HG03175 (cell line): ENCODE data around the gene EPN2.

Source experiments
- ATAC-seq: cut with Tn5 transposase; IDR thresholded peaks from one replicate; pipeline ENCODE4 v1.9.1; 2021; ENCODE audit warnings: mild to moderate bottlenecking, moderate library complexity; ENCODE audit not compliant: unreplicated experiment

EPN2 gene

DNA sequence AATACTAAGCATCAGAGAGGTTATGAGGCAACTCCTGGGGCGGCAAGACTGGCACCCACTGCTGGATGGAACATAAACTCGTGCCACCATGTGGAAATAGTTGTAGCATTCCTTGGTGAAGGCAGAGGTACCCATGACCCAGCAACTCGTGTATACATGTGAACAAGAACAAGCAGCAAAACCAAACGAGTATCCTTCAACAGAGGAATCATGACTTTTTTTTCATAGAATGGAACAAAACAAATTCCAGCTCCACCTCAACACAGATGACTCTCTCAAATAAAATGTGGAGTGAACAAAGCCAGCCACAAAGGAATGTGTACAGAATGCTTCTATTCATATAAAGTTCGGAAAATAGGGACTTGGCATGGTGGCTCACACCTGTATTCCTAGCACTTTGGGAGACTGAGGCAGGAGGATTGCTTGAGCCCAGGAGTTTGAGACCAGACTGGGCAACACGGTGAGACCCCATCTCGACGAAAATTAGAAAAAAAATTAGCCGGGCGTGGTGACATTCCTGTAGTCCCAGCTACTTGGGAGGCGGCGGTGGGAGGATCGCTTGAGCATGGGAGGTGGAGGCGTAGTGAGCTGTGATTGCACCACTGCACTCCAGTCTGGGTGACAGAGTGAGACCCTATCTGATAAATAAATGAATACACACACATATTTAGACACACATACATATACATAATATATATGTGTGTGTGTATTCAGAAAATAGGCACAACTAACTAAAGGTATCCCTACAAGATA, 90.0 kb downstream of the EPN2 start:
- no peak for ATAC-seq

- ATAC-seq, result no peak
Observed at GRCh38 chr17:19328441-19329061, 91.4 kb downstream of the EPN2 start.

DNA sequence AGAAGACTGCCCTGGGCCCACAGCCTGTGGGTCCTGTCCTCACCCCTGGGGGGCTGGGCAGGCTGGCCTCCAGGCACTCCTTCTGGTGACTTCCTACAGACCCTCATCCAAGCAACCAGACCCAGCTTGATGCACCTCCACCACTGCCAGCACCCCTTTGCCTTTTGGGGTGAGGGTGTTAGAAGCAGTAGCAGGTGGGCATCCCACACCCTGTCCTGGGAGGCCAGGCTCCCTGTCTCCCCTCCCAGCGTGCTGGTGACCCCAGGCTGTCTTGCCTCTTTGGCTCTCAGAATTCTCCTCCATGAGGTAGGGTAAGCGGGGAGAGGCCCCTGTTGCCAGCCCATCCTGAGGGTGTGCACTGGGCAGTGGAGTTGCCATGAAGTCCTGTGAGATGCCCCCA, 92.0 kb downstream of the EPN2 start:
- ATAC-seq, result no peak

DNA sequence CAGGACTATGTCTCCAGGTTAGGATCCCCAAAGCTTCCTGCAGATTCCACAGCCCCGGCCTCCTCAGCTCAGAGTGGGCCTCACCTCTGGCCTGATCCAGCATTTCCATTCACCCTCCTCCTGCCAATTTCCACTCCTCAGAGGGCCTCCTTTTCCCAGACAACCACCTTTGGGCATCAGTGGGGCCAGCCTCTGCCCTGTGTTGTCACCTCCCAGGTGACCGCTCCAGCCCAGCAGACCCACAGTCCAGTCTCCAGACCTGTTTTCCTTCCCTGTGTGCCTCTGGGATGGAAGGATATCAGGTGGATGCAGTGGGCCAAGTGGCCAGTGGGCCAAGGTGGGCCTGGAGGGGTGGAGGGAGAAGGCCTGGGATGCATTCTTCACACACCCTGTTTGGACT, 92.7 kb downstream of the EPN2 start:
- ATAC-seq, result no peak

DNA sequence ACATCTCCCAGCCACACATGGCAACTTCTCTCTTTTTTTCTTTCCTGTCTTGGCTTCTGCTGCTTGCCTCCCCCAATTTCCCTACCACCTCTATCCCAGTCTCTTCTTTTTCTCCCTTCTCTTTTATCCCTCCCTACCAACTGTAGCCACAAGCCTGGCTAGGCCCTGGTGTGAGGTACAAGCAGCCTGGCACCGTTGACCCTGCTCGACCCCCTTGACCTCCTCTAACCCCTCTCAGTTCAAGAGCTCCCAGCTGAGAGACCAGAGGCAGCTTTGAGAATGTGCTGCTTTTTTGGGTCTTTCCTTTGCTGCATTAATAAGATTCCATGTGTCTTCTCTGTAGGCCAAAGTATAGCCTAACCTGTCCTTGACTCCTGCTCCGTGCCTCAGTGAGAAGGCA, 93.1 kb downstream of the EPN2 start:
- ATAC-seq, result no peak

DNA sequence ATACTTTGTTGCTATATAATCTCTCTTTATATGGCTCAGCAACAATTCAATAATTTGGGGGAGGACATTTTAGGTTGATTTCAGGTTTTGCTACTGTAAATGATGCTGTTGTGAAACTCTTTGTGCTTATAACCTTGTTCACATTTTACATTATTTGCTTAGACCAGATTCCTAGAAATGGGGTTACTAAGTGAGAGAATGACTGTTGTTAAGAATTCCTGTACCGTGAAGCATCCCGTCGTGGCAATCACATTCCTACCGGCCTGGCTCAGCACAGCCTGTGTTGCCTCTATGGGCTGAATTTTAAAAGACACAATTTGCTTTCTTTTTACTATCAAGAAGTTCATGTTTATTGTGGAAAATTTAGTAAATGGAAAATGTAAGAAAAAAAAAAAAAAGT, 94.0 kb downstream of the EPN2 start:
- ATAC-seq, result no peak

GRCh38 chr17:19331543-19332245, 94.5 kb downstream of the EPN2 start:
- no peak for ATAC-seq

DNA sequence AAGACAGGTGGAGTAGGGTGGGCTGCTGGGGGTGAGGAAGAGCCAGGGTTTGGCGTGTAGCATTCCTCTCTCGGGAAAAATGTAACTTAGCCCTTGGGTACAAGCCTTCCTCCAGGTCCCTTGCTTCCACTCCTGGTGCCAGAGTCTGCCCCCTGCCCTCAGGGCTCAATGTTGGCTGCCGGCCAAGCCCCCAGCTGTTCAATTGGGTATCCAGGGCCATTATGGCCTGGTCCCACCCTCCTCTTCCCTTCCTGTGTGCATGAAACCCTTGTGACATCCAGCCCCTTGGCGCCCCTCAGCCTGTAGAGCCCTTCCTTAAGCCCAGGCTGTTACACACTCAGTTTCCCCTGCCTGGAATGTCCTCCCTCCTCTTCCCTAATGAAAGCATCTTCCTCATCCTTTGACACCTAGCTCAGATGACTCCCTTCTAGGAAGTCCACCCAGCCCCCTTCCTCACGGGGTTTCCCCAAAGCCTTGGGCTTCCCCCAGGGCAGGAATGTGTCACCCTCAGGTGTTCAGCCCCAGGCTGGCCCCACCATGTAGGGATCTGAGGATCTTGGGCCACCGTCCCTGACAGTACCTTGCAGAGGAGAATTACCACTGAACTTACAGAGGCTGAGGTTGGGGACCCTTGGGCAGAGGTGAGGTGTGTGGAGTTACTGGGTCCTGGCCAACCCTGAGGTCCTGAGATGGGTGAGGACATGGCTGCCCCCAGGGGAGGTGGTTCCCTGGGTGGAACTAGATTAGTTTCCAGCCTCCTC, 95.4 kb downstream of the EPN2 start:
- no peak for ATAC-seq

DNA sequence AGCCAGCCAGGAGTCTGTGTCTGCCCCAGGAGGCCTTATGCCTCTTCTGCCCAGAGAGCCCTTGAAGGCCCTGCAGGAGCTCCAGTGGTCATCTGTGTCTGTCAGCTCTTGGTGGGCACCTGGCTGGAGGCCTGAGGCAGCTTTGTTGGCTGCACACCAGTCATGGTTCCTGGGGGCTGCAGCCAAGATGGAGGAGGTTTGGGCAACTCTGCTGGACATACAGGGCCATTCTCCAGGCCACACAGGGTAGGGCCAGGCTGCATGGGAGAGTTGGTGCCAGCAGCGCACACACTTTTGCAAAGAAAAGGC, 95.9 kb downstream of the EPN2 start:
- ATAC-seq, result no peak

DNA sequence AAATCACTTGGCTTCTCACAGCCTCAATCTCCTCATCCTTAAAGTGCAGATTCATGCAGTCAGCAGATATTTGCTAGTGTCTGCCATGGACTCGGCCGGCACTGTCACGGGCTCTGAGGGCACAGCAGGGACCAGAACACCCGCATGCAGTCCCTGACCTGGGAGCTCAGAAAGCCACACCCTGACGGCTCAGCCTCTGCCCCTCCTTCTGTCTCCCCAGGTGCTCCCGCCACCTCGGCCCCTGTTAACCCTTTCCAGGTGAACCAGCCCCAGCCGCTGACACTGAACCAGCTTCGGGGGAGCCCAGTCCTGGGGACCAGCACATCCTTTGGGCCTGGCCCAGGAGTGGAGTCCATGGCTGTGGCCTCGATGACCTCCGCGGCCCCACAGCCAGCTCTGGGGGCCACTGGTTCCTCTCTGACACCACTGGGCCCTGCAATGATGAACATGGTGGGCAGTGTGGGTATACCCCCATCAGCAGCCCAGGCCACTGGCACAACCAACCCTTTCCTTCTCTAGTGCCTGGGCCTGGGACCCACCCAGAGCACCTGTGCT, 96.6 kb downstream of the EPN2 start:
- no peak for ATAC-seq

DNA sequence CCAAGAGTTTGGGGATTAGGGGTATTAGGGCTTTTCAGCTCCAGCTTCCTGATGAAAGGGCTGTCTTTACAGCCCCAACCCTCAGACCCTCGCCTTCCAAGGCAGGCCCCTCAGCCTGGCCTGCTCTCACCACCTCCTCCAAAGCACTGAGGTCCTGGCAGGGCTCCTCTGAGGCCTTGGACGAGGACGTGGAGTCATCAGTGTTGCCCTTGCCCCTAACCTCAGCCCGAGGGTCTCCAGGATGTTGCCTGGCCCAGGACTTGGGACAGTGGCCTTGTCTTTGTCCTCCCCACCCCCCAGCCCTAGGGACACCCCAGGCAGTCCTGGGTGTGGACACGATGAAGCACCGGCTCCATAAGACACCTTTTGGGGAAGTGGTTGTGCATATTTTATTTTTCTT, 97.2 kb downstream of the EPN2 start:
- no peak for ATAC-seq

- ATAC-seq, result no peak
Observed at GRCh38 chr17:19335951-19336631, 98.9 kb downstream of the EPN2 start.

DNA sequence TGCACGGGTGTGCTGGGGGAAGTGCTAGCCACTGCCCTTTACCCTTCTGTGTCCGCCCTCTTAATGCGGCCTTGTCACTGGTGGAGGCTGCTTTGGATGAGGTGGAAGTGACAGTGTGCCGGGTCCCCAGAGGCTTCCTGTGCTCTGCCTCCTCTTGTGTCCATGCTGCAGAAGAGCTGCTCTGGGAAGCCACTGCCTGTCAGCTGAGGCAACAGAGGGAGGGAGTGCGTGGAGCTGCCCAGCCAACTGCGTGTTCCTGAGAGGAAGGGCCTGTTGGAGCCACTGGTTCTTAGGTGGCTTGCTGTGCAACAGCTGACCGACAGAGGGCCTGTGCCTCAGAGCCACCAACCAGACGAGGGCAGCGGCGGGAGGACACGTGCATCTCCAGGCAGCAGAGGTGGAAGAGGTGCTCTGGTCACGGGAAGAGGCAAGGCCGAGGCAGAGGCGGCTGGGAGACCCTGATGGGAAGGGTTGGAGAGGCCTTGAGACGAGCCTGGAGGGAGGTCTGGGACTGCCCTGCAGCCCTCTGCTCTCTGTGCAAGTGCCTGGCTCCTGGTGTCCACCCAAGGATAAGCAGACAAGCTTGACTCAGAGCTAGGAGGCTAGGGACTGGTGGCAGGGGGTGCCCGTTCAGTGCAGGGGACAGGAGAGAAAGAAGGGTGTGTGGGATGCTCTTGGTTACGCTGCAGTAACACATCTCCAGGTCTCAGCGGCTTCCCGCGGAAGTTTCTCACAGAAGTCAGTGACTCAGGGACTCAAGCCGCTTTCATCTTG, 100.0 kb downstream of the EPN2 start:
- no peak for ATAC-seq

DNA sequence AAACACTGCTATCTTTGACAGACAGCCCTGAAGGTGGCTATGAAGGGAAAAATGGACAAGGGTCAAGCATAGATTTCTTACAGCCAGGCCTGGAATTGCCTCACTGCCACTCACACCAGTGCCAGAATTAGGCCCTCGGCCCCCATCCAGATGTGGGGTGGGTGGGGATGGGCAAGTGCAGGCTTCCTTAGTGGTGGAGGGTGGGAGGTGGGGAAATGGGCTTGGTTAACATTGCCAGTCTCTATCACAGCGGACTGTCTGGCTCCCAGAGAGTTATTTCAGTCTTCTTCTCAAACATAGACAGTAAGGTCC, 100.5 kb downstream of the EPN2 start:
- ATAC-seq, result no peak

DNA sequence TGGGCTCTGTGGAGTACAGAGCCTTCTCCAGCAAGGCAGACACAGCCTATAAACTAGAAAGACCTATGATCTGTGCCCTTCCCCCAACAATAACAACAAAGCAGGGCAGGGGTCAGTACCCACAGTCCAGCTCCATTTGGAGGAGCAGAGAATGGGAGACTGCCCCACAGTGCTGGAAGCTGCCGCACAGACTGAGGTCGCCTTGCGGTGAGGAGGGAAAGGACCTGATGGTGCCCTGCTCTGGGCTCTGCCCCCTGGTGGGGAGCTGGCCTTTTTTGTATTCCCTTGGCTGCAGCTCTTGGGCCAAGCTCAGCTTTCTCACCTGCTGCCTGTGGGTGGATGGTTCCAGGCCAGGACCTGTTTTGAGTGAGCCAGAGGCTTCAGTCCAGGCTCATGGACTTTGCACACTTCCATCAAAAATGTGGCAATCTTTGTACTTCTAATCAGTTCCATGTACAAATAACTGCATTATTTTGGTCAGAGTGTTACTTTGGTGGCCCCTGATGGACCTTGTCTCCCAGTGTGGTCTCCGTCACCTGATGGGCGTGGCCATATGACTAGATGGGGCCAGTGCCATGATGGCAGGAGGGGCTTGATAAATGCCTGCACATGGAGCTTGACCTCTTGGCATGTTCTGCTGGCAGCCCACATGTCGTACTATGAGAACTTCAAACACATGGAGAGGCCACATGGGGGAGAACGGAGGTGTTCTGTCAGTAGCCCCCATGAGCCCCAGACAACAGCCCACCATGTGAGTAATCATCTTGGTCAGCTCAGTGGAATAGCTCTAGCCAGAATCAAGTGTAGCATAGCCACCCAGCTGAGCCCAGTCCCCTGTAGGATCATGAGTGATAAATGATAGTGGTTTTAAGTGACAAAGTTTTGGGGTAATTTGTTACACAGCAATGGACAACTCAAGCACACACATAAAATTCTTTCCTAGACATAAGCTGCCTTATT, 101.1 kb downstream of the EPN2 start:
- ATAC-seq, result peak; percentile 62

- ATAC-seq, result no peak
Observed at GRCh38 chr17:19339341-19339815, 102.2 kb downstream of the EPN2 start.

DNA sequence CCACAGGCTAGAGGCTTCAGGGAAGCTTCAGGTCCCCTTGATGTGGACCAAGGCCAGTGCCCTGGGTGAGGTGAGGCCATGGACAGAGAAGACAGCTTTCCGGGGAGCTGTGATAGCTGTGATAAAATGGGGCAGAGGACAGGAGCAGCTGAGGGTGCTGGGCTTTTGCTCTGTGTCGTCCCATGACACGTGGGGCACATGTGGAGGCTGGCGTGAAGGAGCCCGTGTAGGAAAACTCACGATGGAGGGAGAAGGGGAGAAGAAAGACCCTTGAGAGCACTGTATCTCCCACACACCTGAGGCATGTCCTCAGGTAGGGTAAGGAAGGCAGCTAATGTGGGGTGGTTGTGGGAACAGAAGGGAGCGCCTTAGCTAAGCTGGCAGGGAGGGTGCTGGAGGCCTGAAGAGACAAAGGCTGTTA, 104.1 kb downstream of the EPN2 start:
- no peak for ATAC-seq

GRCh38 chr17:19341641-19342610, 104.8 kb downstream of the EPN2 start:
- no peak for ATAC-seq
